Gastroesophageal sphincter (tissue), 3 donors: ENCODE data around the gene KCNJ11.

Experiments
- EP300 ChIP-seq: sonication (generic); formaldehyde crosslinking; IDR thresholded peaks from one replicate; pipeline ENCODE4 v1.6.1; 2017; ENCODE audit warnings: antibody characterized with exemption, mild to moderate bottlenecking
- TF ChIP-seq, protein P1 (sequence below), 4 experiments: fragments of 200-600 bp in 2 of 4; fragments of 450-650 bp in 2 of 4; sonication (generic) in 1 of 4; IDR thresholded peaks; one replicate each; pipeline ENCODE4 v1.5.1; 2017 to 2019; ENCODE audit warnings: antibody characterized with exemption in 4 of 4, mild to moderate bottlenecking in 2 of 4, moderate library complexity in 2 of 4

DNA sequence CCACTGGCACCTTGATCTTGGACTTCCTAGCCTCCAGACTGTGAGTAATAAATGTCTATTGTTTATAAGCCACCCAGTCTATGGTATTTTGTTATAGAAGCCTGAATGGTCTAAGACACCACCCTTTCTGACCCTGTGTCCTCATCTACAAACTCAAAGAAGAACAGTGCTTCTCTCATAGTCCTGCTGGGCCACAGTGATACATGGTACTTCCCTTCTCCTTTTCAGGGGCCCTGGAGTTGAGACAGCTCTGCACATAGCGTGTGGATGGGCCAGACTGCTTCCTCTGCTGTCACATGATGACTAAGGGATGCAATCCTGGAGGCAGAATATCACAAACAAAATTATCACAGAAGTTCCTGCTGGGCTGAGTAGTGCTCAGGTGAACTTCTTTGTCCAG is 5.0 kb downstream of the KCNJ11 start:
- TF ChIP-seq, protein P1, sequence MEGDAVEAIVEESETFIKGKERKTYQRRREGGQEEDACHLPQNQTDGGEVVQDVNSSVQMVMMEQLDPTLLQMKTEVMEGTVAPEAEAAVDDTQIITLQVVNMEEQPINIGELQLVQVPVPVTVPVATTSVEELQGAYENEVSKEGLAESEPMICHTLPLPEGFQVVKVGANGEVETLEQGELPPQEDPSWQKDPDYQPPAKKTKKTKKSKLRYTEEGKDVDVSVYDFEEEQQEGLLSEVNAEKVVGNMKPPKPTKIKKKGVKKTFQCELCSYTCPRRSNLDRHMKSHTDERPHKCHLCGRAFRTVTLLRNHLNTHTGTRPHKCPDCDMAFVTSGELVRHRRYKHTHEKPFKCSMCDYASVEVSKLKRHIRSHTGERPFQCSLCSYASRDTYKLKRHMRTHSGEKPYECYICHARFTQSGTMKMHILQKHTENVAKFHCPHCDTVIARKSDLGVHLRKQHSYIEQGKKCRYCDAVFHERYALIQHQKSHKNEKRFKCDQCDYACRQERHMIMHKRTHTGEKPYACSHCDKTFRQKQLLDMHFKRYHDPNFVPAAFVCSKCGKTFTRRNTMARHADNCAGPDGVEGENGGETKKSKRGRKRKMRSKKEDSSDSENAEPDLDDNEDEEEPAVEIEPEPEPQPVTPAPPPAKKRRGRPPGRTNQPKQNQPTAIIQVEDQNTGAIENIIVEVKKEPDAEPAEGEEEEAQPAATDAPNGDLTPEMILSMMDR (IDR thresholded peaks at IDR 0.05) = no peak
- TF ChIP-seq EP300 = no peak
